Muscle layer of duodenum (tissue), 2 donors: Measurements from ENCODE around the gene PLXNA3.
"Not testable (repeated sequence)": the region's sequence is repeated elsewhere in the genome, so short reads cannot be mapped to it uniquely, and the experiment has no call there.

Experiments used
- H3K27ac ChIP-seq: one replicate; pipeline ENCODE4 v1.7.0; 2013; ENCODE audit warnings: mild to moderate bottlenecking, low read length
- H3K27me3 ChIP-seq: one replicate; pipeline ENCODE4 v1.7.0; 2013; ENCODE audit warnings: low read depth, mild to moderate bottlenecking, control low read depth, low read length
- H3K36me3 ChIP-seq, 2 donors: one replicate each; pipeline ENCODE4 v1.7.0; 2013; ENCODE audit warnings: low read length in 2 of 2, control low read depth in 1 of 2, mild to moderate bottlenecking in 1 of 2; ENCODE audit not compliant: insufficient read depth in 2 of 2, control insufficient read depth in 1 of 2
- H3K4me1 ChIP-seq, 2 donors: one replicate each; pipeline ENCODE4 v1.7.0; 2013; ENCODE audit warnings: low read length in 2 of 2, mild to moderate bottlenecking in 2 of 2, control low read depth in 1 of 2, moderate library complexity in 1 of 2; ENCODE audit not compliant: insufficient read depth in 2 of 2, control insufficient read depth in 1 of 2
- H3K4me3 ChIP-seq, 2 donors: one replicate each; pipeline ENCODE4 v1.7.0; 2013; ENCODE audit warnings: low read length in 2 of 2, low read depth in 1 of 2, mild to moderate bottlenecking in 1 of 2
- H3K9me3 ChIP-seq, 2 donors: one replicate each; pipeline ENCODE4 v1.7.0; 2013; ENCODE audit warnings: low read length in 2 of 2, control low read depth in 1 of 2, mild to moderate bottlenecking in 1 of 2; ENCODE audit not compliant: control insufficient read depth in 1 of 2
- donor health status: healthy.

Gene PLXNA3

DNA sequence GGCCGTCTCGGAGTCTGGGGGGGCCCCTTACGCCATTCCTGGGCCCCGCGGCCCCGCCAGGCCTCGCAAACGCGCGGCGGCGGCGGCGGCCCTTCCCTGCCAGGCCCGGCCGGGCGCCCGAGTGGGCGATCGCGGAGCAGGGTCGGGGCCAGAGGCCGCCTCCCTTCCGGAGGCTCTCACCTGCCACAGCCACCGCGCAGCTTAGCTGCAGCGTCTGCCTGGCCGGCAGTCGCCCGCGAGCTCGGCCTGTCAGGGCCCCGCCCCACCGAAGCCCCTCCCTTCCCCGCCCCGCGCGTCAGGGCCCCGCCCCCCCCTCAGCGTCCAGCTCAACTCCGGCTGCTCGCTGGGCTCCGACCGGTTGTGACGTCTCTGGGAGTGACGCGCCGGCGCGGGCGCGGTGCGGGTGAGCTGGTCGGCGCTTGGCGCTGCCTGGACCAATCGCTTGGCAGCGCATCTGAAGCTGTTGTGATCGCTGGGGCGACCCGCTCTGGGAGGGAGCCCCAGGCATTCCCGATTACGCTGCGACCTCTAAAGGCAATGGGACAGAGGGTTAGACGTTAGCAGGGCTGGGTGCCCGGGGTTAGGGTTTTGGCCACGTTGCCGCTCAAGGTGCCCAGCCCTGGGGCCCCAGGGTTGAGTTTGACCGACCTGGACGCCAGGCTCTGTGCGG, 32.5 kb downstream of the PLXNA3 start, which contains the start of gene SLC10A3:
Gene SLC10A3 (minus strand): TSS at position 216 of the 670 bp plus-strand sequence. CDS start 1,689 bp downstream, outside the sequence.
- Histone ChIP-seq H3K4me3 (peak within 1 kb of the TSS; percentile 53 to 61), H3K27ac (peak within 1 kb of the TSS; percentile 67), H3K36me3 (peaks cover 0 to 8% of the 10 kb centered on the region in 2 donors), H3K4me1 (peaks cover 5 to 26% of the 10 kb centered on the region in 2 donors), H3K27me3 (no peaks in the 10 kb centered on the region), H3K9me3 (no peaks in the 10 kb centered on the region)

DNA sequence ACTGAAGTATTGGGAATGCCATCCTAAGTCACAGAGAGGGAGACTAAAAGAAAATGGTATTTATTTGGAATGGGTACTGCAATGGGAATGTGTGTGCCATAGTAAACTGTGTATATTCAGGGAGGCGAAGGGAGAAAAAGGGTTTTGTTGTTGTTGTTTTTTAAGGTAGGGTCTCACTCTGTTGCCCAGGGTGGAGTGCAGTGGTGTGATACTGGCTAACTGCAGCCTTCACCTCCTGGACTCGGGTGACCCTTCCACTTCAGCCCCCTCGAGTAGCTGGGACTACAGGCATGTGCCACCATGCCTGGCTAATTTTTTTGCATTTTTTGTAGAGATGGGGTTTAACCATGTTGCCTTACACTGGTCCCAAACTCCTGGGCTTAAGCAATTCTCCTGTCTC, 36.6 kb downstream of the PLXNA3 start:
- H3K36me3 ChIP-seq: no peaks in the 10 kb centered on the region
- H3K4me1 ChIP-seq: peaks cover 0 to under 1% of the 10 kb centered on the region in 2 donors
- no peak overlapping the region for H3K27ac ChIP-seq
- H3K27me3 ChIP-seq: no peaks in the 10 kb centered on the region
- no peaks in the 10 kb centered on the region for H3K9me3 ChIP-seq
- no peak overlapping the region for H3K4me3 ChIP-seq

DNA sequence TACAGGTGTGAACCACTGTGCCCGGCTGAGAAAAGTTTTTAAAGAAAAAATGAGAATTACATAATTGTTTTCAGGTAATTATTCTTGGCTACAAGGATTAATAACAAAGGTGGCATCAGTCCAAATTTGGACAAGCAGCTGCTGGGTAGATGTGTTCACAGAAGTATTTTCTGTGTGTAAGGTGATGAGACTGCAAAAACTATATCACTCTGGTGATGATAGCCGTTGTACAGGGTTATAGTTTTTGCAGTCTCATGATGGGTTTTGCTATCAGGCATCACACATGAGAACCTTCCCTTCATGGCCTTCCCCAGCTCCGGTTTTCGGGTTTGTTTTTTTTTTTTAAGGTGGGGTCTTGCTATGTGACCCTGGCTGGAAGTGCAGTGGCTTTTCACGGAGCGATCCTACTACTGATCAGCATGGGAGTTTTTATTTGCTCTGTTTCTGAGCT, 37.4 kb downstream of the PLXNA3 start:
- Histone ChIP-seq H3K4me3 (no peak overlapping the region), H3K27ac (no peak overlapping the region), H3K9me3 (no peaks in the 10 kb centered on the region), H3K36me3 (no peaks in the 10 kb centered on the region), H3K4me1 (no peaks in the 10 kb centered on the region), H3K27me3 (no peaks in the 10 kb centered on the region)

DNA sequence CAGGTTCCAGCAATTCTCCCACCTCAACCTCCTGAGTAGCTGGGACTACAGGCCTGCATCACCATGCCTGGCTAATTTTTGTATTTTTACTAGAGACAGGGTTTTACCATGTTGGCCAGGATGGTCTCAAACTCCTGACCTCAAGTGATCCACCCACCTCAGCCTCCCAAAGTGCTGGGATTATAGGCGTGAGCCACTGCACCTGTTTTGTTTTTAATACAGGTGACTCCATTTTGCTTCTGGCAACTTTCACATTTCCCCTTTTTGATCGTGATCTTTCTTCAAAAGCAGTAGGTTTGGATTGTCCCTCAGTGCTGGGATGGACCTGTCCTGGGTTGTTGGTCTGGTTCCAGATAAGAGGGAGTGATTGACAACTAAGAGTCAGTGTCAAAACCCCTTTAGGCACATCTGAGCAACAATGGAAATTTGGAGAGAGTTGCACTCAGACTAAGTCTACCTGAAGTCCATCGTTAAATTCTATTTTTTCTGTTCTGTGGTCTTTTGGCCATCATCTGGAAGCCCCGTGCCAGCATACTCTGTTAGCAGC, 38.6 kb downstream of the PLXNA3 start:
- H3K27me3 ChIP-seq, H3K27ac ChIP-seq, H3K4me1 ChIP-seq, H3K9me3 ChIP-seq, H3K36me3 ChIP-seq, H3K4me3 ChIP-seq: not testable (repeated sequence)

DNA sequence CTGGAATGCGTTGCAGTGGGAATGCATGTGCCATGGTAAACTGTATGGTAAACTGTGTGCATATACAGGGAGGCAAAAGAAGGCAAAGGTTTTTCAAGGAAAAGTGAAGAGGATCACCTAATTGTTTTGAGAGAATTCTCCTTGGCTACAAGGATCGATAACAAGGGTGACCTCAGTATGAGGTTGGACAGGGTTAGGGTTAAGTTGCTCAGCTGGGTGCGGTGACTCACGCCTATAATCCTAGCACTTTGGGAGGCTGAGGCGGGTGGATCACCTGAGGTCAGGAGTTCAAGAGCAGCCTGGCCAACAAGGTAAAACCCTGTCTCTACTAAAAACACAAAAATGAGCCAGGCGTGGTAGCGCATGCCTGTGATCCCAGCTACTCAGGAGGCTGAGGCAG, 43.3 kb downstream of the PLXNA3 start:
- not testable (repeated sequence) for H3K27ac ChIP-seq, H3K27me3 ChIP-seq, H3K4me1 ChIP-seq, H3K4me3 ChIP-seq, H3K9me3 ChIP-seq
- H3K36me3 ChIP-seq: peaks cover 0 to 15% of the 10 kb centered on the region in 2 donors

DNA sequence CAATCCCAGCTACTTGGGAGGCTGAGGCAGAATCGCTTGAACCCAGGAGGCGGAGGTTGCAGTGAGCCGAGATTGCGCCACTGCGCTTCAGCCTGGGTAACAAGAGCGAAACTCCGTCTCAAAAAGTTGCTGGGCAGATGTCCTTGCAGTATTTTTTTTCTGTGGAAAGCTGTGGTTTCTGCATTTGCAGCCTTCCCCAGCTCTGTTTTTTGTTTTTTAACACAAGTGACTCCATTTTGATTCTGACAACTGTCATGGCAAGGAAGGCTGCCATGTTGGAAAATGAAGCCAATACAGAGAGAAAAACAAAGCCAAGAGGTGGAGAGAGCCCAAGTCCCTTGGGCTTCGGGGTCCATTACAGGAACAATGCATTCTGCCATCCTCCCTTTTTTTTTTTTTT, 44.0 kb downstream of the PLXNA3 start:
- no peaks in the 10 kb centered on the region for H3K27me3 ChIP-seq
- H3K27ac ChIP-seq: no peak overlapping the region
- H3K36me3 ChIP-seq: peaks cover 0 to 21% of the 10 kb centered on the region in 2 donors

DNA sequence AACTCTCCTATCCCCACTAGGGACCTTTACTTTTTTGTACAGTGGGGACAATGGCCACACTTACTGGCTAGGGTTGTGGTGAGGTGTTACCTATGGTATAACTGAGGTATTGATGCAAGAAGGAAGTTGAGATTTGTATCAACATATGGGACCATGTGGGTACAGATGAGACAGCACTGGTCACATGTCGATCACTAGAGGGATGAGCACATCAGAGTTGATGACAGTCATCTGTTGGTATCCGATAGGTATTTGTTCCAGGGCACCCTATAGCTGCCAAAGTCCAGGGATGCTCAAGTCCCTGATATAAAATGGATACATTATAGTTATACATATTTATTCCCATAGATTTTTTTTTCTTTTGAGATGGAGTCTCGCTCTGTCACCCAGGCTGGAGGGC, 44.9 kb downstream of the PLXNA3 start:
- Histone ChIP-seq H3K9me3 (no peaks in the 10 kb centered on the region), H3K27ac (no peak overlapping the region), H3K4me3 (no peak overlapping the region), H3K4me1 (no peaks in the 10 kb centered on the region), H3K36me3 (peaks cover 0 to 28% of the 10 kb centered on the region in 2 donors), H3K27me3 (no peaks in the 10 kb centered on the region)

More for the DNA sequence above, 44.0 kb downstream of the PLXNA3 start:
- Histone ChIP-seq H3K4me3 (no peak overlapping the region), H3K4me1 (no peaks in the 10 kb centered on the region), H3K9me3 (no peaks in the 10 kb centered on the region)

DNA sequence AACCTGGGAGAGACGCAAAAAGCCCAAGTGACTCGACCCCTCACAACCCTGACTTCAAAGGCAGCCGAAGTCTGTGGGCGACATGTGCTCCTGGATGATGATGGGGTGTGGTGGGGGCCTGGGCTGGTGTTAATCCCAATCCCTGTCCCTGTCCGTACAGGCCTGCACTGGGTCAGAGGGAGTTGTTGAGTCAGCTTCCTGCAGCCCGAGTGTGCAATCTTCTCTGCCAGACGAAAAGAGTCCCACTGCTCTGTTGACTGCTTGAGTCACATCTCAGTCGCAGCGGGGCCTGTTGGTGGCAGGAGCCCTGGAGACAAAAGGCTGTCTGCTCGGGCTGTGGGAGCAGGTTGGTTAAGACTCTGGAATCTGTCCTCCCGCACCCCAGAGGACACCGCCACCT, 47.7 kb downstream of the PLXNA3 start:
- Histone ChIP-seq H3K36me3 (peaks cover 0 to 37% of the 10 kb centered on the region in 2 donors), H3K4me1 (no peaks in the 10 kb centered on the region), H3K27ac (no peak overlapping the region), H3K4me3 (no peak overlapping the region), H3K9me3 (no peaks in the 10 kb centered on the region), H3K27me3 (no peaks in the 10 kb centered on the region)

DNA sequence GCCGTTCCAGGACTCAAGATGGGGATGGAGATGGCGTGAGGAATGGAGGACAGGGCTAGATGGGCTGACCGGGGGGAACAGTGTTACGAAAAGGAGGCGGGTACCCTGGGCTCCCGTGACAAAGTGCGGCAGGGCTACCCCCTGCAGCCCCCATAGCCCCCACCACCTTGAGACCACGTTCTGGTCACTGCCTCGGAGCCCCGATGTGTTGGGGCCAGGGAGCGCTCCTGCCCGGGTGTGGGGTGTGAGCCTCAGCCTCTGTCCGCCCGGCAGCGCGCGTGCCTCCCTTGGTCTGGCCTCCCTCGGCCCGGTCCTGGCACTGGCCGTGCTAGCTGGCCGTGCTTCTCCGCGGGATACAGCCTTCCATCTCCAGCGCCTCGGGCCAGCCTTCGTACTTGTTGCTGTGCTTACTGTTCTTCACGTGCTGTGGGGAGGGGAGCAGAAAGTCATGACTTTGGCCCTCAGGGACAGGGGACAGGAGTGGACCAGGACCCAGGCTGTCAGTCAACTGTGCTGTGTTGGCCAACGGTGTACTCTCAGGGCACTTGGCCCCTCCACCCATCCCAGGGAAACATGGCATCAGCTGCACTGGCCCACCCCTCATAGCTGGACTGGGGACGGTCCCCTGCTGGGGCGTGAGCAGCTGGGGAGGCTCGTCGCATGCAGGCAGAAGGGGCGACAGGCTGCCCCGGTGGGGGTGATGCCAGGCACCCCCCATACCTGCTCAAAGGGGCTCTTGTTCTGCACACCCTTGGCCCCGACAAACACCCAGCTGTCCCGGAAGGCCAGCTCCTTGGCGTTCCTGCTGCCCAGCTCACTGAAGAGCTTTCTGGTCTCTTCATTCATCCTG, 48.6 kb downstream of the PLXNA3 start:
- Histone ChIP-seq H3K4me3 (no peak overlapping the region), H3K9me3 (no peaks in the 10 kb centered on the region), H3K4me1 (no peaks in the 10 kb centered on the region), H3K27me3 (no peaks in the 10 kb centered on the region), H3K36me3 (peaks cover 0 to 37% of the 10 kb centered on the region in 2 donors), H3K27ac (no peak overlapping the region)

DNA sequence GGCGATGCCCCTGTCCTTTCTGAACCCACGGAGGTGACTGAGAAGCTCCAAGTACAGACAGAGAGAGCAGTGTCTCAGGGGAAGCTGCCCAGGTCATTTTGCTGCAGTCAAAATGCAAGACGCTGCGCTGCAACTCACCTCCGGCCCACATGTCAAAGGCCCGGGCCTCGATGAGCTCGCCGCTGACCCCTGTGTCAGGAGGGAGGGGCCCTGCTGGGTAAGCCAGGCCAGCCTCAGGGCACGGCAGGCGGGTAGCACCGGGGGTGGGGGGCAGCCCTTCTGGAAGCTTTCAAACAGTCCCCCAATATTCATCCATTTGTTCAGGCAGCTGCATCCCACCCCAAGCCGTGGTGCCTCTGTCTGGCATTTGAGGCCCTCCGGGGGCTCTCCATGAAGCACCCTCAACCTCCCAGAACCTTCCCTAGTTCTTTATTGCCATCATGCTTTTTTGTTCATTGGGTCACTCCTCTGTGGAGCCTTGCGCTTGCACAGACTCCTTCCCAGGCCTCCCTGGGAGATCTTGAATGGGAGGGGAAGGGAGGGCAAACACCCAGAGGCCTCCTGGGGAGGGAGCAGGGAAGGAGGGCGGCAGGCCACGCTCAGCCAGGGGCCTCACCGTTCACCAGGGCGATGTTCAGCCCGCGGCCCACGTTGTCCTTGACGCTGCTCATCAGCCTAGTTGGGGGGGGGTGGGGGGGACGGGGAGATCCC, 49.7 kb downstream of the PLXNA3 start:
- no peaks in the 10 kb centered on the region for H3K27me3 ChIP-seq
- H3K36me3 ChIP-seq: peaks cover 0 to 43% of the 10 kb centered on the region in 2 donors
- no peaks in the 10 kb centered on the region for H3K9me3 ChIP-seq
- H3K4me3 ChIP-seq: no peak overlapping the region
- no peak overlapping the region for H3K27ac ChIP-seq
- no peaks in the 10 kb centered on the region for H3K4me1 ChIP-seq

DNA sequence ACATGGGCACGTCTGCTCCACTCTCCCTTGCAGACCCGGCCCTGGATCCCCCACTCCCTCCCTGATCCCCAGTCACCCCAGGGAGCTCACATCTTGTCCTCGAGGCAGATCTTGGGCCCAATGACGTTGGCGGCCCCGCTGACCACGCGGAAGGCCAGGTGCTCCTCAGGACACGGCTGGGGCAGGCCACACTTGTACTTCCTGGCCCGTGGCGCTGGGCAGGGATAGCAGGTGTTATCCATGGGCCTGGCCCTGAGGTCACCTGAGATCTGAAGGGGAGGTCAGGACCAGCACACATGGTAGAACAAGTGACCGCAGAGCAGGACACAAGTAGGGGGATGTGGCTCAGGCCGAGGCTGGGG, 50.3 kb downstream of the PLXNA3 start:
- Histone ChIP-seq H3K4me1 (no peaks in the 10 kb centered on the region), H3K9me3 (no peaks in the 10 kb centered on the region), H3K36me3 (peaks cover 0 to 44% of the 10 kb centered on the region in 2 donors), H3K27me3 (no peaks in the 10 kb centered on the region), H3K4me3 (no peak overlapping the region), H3K27ac (no peak overlapping the region)
